GM12801 (cell line): ENCODE data around the gene PTCD2.

Experiments
- TF ChIP-seq, protein P1 (sequence below): IDR thresholded peaks from one replicate; pipeline ENCODE4 v1.5.1; 2011; ENCODE audit warnings: control low read depth; ENCODE audit not compliant: insufficient read length; ENCODE audit errors: extremely low read depth

Gene PTCD2

DNA sequence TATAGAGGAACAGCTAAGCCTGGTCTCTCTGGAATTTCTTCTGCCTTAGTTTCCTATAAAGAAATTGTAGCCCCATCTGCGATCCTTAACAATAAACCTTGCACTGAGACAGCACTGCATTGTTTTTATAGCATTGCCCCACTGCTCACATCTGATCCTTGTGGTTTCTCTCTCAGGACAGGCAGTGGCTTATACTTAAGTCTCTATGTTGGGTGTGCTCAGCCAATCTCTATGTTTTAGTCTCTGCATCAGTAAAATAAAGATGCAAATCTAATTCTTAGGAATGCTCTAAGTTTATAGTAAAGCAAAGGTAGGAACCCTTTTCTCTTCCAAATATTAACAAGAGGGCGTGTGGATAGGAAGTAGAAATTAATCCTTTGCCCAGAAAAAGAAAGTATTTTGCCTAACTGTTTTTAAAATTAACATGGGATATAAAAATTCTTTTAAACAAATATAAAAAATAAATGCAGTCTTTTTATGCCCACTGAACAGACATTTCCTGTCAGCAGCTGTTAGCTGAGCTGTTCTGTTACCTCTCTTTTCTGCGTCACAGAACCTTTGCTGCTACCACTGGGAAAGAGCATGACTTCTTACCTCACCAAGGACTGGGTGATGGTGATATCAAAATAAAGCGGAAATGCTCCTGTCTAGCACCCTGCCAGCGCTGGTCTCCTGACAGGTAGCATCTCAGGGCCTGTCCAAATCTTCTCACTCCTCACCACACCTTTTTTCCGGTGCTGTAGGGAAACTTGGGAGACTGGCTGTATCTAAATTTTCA is 29.6 kb upstream of the PTCD2 start:
- TF ChIP-seq, protein P1, sequence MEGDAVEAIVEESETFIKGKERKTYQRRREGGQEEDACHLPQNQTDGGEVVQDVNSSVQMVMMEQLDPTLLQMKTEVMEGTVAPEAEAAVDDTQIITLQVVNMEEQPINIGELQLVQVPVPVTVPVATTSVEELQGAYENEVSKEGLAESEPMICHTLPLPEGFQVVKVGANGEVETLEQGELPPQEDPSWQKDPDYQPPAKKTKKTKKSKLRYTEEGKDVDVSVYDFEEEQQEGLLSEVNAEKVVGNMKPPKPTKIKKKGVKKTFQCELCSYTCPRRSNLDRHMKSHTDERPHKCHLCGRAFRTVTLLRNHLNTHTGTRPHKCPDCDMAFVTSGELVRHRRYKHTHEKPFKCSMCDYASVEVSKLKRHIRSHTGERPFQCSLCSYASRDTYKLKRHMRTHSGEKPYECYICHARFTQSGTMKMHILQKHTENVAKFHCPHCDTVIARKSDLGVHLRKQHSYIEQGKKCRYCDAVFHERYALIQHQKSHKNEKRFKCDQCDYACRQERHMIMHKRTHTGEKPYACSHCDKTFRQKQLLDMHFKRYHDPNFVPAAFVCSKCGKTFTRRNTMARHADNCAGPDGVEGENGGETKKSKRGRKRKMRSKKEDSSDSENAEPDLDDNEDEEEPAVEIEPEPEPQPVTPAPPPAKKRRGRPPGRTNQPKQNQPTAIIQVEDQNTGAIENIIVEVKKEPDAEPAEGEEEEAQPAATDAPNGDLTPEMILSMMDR, result no peak

DNA sequence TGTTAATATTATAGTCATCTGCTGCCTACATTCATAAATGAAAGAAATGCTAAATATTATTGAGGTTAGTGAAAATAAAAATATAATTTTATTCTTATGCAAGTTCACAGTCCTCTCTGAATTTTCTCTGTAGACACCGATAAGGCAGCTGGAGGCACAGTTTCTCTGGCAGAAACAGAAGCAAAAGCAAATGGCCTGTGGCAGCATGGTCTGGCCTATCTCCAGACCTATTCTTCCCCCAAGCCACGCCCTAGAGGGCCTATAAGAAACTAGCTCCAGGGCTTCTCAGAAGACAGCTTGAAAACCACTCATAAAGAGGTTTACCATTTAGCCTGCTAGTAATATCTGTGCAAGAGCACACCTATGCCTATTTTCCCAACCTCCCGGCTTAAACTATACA is 28.6 kb upstream of the PTCD2 start:
- TF ChIP-seq, protein P1, result no peak

DNA sequence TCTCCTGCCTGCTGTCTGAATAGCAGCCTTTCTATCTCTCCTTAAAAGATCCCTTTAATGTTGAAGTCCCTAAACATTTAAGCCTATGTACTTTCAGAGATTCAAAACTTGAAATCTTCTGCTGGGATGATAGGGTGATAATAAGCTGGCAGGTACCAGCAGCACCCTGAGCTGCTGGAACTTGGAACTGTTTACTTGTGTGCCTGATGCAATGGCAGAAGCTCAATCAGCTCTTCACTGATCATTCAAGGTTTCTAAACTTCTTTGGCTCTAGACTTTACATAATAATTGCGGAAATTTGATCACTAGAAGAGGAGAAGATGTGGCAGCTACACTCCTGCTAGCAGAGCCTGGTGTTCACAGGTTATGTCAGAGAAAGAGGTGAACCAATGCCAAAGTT is 27.8 kb upstream of the PTCD2 start:
- TF ChIP-seq, protein P1, result no peak

DNA sequence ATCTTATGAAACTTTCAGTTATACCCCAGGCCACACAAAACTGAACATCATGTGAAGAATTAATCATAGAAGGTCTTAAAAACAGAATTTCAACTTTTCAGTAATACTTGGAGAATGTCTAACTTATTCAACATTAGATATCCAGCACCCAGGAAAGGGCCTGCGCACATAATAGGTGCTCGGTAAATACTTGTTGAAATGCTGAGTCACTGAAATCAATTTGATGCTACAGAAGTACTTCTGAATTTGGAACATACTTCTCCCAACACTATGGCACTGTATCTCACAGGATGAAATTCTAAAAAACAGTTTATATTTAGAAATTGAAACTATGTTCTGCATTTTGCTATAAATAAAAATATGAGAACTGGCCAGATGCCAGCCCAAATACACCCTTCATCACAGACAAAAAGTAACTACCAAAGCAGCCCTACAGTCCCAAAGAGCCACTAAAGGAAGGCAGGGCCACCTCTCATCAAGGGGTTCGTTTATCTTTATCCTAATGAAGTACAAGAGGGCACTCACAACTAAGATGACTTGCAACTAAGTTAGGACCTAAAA is 26.6 kb upstream of the PTCD2 start:
- TF ChIP-seq, protein P1, result no peak

DNA sequence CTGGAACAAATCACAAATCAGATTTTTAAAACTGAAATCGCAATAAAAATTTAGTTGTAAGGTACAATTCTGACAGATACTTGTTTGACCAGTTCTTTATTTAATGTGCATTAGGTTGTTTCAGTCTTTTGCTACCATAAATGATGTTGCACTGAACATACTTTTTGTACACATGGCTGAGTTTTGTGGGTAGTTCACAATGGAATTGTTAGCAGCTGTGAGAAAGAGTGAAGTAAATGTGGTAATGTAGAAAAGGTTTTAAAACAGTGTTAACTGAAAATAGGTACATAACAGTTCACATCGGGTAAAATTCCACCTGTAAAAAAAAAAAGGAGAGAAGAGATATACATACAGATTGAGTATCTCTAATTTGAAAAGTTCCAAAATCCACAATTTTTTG is 25.7 kb upstream of the PTCD2 start:
- TF ChIP-seq, protein P1, result no peak

DNA sequence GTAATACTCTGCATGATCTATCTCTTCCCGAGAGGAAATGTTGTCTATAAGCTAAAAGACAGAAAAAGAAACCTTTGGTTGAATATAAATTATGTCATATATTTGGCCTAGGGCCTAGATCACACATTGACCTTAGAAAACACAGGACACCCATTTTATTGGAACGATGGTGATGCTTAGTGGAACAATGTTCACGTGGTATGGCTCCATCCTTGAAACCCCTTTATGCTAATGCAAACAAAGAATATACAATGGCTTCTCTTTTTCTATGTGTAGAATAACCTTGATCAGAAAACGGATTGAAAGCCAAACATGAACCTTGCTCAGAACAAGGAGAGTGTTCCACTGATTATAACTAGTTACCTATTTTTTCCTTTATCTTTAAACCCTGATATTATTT is 24.6 kb upstream of the PTCD2 start:
- TF ChIP-seq, protein P1, result no peak

DNA sequence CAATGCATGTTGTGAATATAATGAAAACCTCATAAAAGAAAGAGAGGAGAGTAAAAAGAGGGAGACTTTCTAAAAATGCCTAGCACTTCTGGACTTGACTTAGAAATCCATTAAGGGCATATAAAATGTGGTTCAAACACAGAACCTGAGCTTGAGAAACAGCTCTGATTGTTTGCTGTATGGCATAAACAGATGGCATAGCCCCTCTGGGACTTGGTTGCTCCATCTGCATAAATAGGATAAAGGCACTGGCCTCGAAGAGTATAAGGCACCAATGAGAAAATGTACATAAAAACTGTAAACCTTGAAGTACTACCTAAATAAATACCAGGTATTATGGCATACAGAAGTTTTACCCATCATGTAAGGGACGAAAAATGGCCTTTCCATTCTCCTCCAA is 23.9 kb upstream of the PTCD2 start:
- TF ChIP-seq, protein P1, result no peak
